ENCODE data around the gene RAB26. TPM values are rescaled to one million over a fixed set of nuclear protein-coding genes. Genes with fewer than 3 reads are reported as not detected.
"Not testable (repeated sequence)": the region's sequence is repeated elsewhere in the genome, so short reads cannot be mapped to it uniquely, and the experiment has no call there.

The RAB26 gene
- polyA plus RNA-seq, 1 donor (not counting 4 experiments of a cell fraction or from before 2014, with no cell fraction given) = 0.58 TPM

GRCh38 chr16:2199621-2200139 lies 51.3 kb downstream of the RAB26 start:
- no peak for FAIRE-seq
- H3K4me3 ChIP-seq (ENCODE audit: control insufficient read depth in 2 of 3, extremely low read depth in 1 of 3, insufficient read depth in 2 of 3, low read depth in 1 of 3, low read length in 3 of 3) = no peak overlapping the region
- dilution Hi-C loops (cut with MboI; ENCODE audit: extremely low pct_ligation_motif_present, low sequenced_read_pairs) = no loop called here

GRCh38 chr16:2200313-2200712 lies 51.9 kb downstream of the RAB26 start:
- no peaks in the 10 kb centered on the region for H3K79me2 ChIP-seq (ENCODE audit: control insufficient read depth, insufficient read depth, low read length)
- peaks cover 15% of the 10 kb centered on the region for H3K4me1 ChIP-seq (ENCODE audit: control insufficient read depth, extremely low read depth, insufficient read depth, low read length)
- dilution Hi-C loops (cut with MboI; ENCODE audit: extremely low pct_ligation_motif_present, low sequenced_read_pairs) = no loop called here
- no peaks in the 10 kb centered on the region for H4K20me1 ChIP-seq (ENCODE audit: control insufficient read depth, extremely low read depth, insufficient read depth, low read length)
- no peaks in the 10 kb centered on the region for H3K9me1 ChIP-seq (ENCODE audit: control insufficient read depth, extremely low read depth, insufficient read depth, low read length)
- H2AFZ ChIP-seq (ENCODE audit: control insufficient read depth, low read length) = no peak overlapping the region
- peaks cover 17% of the 10 kb centered on the region for H3K27me3 ChIP-seq (ENCODE audit: control insufficient read depth, extremely low read depth, insufficient read depth, low read length)
- no peak for TF ChIP-seq CTCF (optimal IDR thresholded peaks at IDR 0.05 in 1 of 3, IDR thresholded peaks at IDR 0.05 in 1 of 3, conservative IDR thresholded peaks at IDR 0.05 in 1 of 3; ENCODE audit: extremely low read depth in 1 of 3, insufficient read depth in 2 of 3, low read length in 3 of 3)
- no peak for TF ChIP-seq EZH2 (IDR thresholded peaks at IDR 0.05; ENCODE audit: low read length)
- H3K27ac ChIP-seq (ENCODE audit: control insufficient read depth, insufficient read depth, low read length) = no peak overlapping the region
- FAIRE-seq (no peak), DNase-seq (ENCODE audit: low read depth, low spot score) (no peak)
- H3K4me3 ChIP-seq (ENCODE audit: control insufficient read depth in 2 of 3, extremely low read depth in 1 of 3, insufficient read depth in 2 of 3, low read depth in 1 of 3, low read length in 3 of 3) = no peak overlapping the region
- no peak overlapping the region for H3K9ac ChIP-seq (ENCODE audit: control insufficient read depth, extremely low read depth, insufficient read depth, low read length)
- H3K4me2 ChIP-seq (ENCODE audit: control insufficient read depth, extremely low read depth, insufficient read depth, low read depth, low read length) = no peak overlapping the region
- H3K9me3 ChIP-seq (ENCODE audit: control insufficient read depth, low read depth, low read length) = no peaks in the 10 kb centered on the region
- H3K36me3 ChIP-seq (ENCODE audit: control insufficient read depth in 2 of 2, extremely low read depth in 1 of 2, insufficient read depth in 2 of 2, low read length in 2 of 2) = no peaks in the 10 kb centered on the region

More at GRCh38 chr16:2199621-2200139, 51.3 kb downstream of the RAB26 start:
- TF ChIP-seq CTCF (optimal IDR thresholded peaks at IDR 0.05 in 1 of 3, IDR thresholded peaks at IDR 0.05 in 1 of 3, conservative IDR thresholded peaks at IDR 0.05 in 1 of 3; ENCODE audit: extremely low read depth in 1 of 3, insufficient read depth in 2 of 3, low read length in 3 of 3) = no peak
- no peak for TF ChIP-seq EZH2 (IDR thresholded peaks at IDR 0.05; ENCODE audit: low read length)
- no peaks in the 10 kb centered on the region for H3K9me1 ChIP-seq (ENCODE audit: control insufficient read depth, extremely low read depth, insufficient read depth, low read length)
- H3K27me3 ChIP-seq (ENCODE audit: control insufficient read depth, extremely low read depth, insufficient read depth, low read length) = peaks cover 23% of the 10 kb centered on the region
- peaks cover 16% of the 10 kb centered on the region for H3K4me1 ChIP-seq (ENCODE audit: control insufficient read depth, extremely low read depth, insufficient read depth, low read length)
- H3K4me2 ChIP-seq (ENCODE audit: control insufficient read depth, extremely low read depth, insufficient read depth, low read depth, low read length) = no peak overlapping the region
- H3K9me3 ChIP-seq (ENCODE audit: control insufficient read depth, low read depth, low read length) = no peaks in the 10 kb centered on the region
- no peak for DNase-seq (ENCODE audit: low read depth, low spot score)
- no peaks in the 10 kb centered on the region for H4K20me1 ChIP-seq (ENCODE audit: control insufficient read depth, extremely low read depth, insufficient read depth, low read length)
- no peak overlapping the region for H3K27ac ChIP-seq (ENCODE audit: control insufficient read depth, insufficient read depth, low read length)
- no peaks in the 10 kb centered on the region for H3K79me2 ChIP-seq (ENCODE audit: control insufficient read depth, insufficient read depth, low read length)
- no peaks in the 10 kb centered on the region for H3K36me3 ChIP-seq (ENCODE audit: control insufficient read depth in 2 of 2, extremely low read depth in 1 of 2, insufficient read depth in 2 of 2, low read length in 2 of 2)
- no peak overlapping the region for H3K9ac ChIP-seq (ENCODE audit: control insufficient read depth, extremely low read depth, insufficient read depth, low read length)
- H2AFZ ChIP-seq (ENCODE audit: control insufficient read depth, low read length) = no peak overlapping the region

- peaks cover 14% of the 10 kb centered on the region for H3K4me1 ChIP-seq (ENCODE audit: control insufficient read depth, extremely low read depth, insufficient read depth, low read length)
- dilution Hi-C loops (cut with MboI; ENCODE audit: extremely low pct_ligation_motif_present, low sequenced_read_pairs); H3K9me1 ChIP-seq (ENCODE audit: control insufficient read depth, extremely low read depth, insufficient read depth, low read length); H3K27me3 ChIP-seq (ENCODE audit: control insufficient read depth, extremely low read depth, insufficient read depth, low read length); H3K4me3 ChIP-seq (ENCODE audit: control insufficient read depth in 2 of 3, extremely low read depth in 1 of 3, insufficient read depth in 2 of 3, low read depth in 1 of 3, low read length in 3 of 3); H3K9me3 ChIP-seq (ENCODE audit: control insufficient read depth, low read depth, low read length); DNase-seq (ENCODE audit: low read depth, low spot score); H3K4me2 ChIP-seq (ENCODE audit: control insufficient read depth, extremely low read depth, insufficient read depth, low read depth, low read length); FAIRE-seq; H4K20me1 ChIP-seq (ENCODE audit: control insufficient read depth, extremely low read depth, insufficient read depth, low read length); H3K27ac ChIP-seq (ENCODE audit: control insufficient read depth, insufficient read depth, low read length); H3K79me2 ChIP-seq (ENCODE audit: control insufficient read depth, insufficient read depth, low read length); H3K9ac ChIP-seq (ENCODE audit: control insufficient read depth, extremely low read depth, insufficient read depth, low read length); H2AFZ ChIP-seq (ENCODE audit: control insufficient read depth, low read length): not testable (repeated sequence)
- peaks cover 4 to 11% of the 10 kb centered on the region in 2 experiments for H3K36me3 ChIP-seq (ENCODE audit: control insufficient read depth in 2 of 2, extremely low read depth in 1 of 2, insufficient read depth in 2 of 2, low read length in 2 of 2)
These were observed 54.8 kb downstream of the RAB26 start for GRCh38 chr16:2203119-2203688.
